HG02840 (cell line): ENCODE measurements around the gene WAC.
"Not testable (repeated sequence)": the region's sequence is repeated elsewhere in the genome, so short reads cannot be mapped to it uniquely, and the experiment has no call there.

Experiments
- ATAC-seq: cut with Tn5 transposase; IDR thresholded peaks from one replicate; pipeline ENCODE4 v1.9.1; 2021; ENCODE audit warnings: mild to moderate bottlenecking, moderate library complexity, moderate number of reproducible peaks; ENCODE audit not compliant: unreplicated experiment, low FRiP score

WAC gene

GRCh38 chr10:28561531-28561930 is 28.6 kb downstream of the WAC start:
- no peak for ATAC-seq

DNA sequence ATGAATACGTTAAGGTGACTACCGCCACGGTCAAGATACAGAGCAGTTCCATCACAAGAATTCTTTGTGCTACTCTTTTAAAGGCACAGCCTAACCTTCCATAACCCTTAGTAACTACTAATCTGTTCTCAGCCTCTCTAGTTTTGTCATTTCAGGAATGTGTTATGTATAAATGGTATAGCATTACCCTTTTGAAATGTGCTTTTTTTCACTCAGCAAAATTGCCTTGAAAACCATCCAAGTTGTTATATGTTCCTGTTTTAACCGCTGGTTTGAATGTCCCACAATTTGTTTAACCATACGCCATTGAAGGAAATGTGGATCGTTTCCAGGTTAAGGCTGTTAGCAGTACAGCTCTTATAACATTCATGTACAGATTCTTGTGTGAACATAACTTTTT is 32.0 kb downstream of the WAC start:
- ATAC-seq, result peak; percentile 46

GRCh38 chr10:28566458-28567015 is 33.6 kb downstream of the WAC start:
- ATAC-seq, result no peak

DNA sequence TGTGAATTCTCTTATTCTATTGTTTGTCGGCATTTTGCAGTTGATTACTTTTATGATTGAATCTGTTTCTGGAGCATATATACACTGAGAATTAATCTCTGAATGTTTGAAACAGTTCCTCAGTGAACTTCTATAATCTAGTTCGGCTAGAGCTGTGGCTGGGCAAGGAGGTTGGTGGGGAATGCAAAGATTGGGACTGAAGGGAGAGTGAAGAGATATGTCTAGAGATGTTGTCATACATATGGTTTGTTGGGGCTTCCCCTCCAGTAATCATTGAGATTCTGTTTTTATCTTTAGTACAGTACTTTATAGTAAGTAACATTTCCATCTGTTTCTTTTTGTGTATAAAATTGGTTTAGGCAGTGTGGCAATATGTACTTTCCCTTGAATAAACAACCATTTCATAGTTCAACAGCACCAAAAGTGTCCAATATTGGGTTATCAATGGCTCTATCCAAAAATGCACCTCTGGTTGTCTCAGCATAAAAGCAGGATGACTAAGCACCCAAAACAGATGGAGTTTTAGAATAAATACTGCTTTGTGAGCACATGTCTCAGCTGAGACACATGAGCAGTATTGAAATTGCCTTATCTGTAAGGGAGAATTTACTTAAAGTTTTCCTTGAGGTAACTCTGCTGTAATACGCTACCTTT is 36.7 kb downstream of the WAC start:
- no peak for ATAC-seq

- no peak for ATAC-seq
Measured at GRCh38 chr10:28570598-28570997, 37.7 kb downstream of the WAC start.

GRCh38 chr10:28571265-28571664 is 38.3 kb downstream of the WAC start:
- no peak for ATAC-seq

DNA sequence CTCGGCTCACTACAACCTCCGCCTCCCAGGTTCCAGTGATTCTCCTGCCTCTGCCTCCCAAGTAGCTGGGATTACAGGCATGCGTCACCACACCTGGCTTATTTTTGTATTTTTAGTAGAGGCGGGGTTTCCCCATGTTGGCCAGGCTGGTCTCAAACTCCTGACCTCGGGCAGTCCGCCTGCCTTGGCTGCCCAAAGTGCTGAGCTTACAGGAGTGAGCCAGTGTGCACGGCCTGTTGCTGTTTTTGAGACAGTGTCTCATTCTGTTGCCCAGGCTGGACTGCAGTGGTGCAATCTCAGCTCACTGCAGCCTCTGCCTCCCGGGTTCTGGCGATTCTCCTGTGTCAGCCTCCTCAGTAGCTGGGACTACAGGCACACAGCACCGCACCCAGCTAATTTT is 41.3 kb downstream of the WAC start:
- not testable (repeated sequence) for ATAC-seq

DNA sequence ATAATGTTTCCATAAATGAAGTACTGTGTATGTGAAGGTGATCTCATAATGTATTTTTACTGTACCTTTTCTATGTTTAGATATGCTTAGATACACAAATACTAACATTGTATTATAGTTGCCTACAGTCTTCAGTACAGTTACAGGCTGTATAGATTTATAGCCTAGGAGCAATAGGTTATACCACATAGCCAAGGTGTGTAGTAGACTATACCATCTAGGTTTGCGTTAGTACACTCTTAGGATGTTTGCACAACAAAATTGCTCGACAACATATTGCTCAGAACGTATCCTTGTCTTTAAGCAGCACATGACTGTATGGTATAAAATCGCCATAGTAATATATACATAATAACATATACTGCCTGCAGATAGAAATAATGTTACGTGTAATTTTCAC is 42.9 kb downstream of the WAC start:
- no peak for ATAC-seq

DNA sequence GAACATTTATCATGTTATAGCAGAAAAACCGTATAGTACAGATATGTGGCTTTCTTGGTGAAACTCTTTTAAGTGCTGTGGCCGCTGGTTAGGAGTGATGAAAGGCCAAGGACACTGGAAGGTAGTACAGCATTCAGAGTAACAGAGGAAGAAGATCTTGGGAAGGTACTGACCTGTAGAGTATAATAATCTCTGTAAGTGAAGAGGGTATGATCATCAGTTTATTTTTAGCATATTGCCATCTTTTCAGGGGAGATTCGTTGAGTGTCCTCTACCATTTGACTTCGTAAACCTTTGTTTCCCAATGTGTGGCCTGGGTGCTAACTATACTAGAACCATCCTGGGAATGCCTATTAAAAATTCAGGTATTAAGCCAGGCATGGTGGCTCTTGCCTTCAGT is 44.6 kb downstream of the WAC start:
- ATAC-seq, result no peak

GRCh38 chr10:28578454-28578853 is 45.5 kb downstream of the WAC start:
- ATAC-seq, result no peak

DNA sequence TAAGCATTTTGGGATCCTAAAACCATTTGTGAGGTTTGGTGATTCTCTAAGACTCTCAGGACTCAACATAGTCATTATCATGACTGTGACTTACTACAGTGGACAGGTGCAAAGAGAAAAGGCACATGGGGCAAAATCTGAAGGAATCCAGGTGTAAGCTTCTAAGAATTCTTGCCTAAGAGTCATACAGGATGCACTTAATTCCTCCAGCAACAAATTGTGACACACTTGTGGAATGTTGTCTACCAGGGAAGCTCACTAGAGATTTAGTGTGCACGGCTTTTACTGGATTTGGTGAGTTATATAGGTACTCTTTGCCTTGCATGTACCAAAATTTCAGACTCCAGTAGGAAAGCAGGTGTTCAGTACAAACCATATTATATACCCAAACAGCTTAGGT is 47.9 kb downstream of the WAC start:
- ATAC-seq, result no peak

DNA sequence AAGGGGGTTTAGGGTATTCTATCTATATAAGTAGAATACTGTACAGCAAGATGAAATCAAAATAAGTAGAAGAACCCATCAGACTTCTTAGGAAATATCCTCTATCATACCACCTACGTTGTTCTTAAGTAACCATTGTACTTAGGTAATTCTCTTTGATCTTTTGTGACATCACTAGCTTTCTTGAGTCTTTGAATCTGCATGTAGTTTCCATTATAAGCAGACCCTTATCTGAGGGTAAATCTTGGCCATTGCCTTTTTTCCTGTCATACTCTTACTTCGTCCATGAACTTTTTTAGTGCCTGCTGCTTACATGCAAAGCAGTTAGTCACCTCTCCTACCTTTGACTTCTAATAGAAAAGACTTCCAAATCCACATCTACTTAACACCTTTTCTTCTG is 49.0 kb downstream of the WAC start:
- ATAC-seq, result no peak

DNA sequence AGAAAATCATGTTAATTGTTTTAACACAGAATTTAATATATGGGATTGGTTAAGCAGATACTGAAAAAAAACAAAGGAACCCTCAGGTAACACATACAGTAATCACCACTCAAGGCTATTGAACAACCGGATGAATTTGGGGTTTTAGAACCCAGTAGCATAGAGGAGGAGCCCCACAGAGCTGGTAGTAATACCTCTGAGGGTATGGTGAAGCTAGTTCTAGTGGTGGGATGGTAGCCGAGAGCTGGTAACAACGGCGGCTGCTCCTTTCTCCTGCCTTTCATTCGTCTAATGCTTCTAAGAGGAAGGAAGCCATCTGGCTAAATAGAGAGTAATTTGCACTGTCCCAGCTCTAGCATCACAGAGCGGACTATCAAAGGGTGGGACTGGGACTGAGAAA is 52.2 kb downstream of the WAC start:
- no peak for ATAC-seq

DNA sequence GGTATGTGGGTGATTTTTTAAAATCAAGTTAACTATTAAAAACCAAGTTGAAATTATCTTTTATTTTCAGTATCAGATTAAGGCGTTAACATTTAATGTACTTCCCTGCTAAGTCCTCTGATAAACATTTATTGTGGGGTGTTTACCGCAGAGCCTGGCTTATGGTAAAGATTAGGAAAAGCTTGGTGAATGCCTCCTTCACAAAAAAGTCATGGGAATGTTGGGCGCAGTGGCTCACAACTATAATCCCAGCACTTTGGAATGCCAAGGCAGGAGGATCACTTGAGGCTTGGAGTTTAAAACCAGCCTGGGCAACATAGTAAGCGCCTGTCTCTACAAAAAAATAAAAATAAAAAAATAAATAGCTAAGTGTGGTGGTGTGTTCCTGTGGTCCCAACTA is 53.3 kb downstream of the WAC start:
- ATAC-seq, result no peak

- no peak for ATAC-seq
Measured at GRCh38 chr10:28587270-28587969, 54.5 kb downstream of the WAC start.

GRCh38 chr10:28587970-28588290 is 55.0 kb downstream of the WAC start:
- no peak for ATAC-seq

DNA sequence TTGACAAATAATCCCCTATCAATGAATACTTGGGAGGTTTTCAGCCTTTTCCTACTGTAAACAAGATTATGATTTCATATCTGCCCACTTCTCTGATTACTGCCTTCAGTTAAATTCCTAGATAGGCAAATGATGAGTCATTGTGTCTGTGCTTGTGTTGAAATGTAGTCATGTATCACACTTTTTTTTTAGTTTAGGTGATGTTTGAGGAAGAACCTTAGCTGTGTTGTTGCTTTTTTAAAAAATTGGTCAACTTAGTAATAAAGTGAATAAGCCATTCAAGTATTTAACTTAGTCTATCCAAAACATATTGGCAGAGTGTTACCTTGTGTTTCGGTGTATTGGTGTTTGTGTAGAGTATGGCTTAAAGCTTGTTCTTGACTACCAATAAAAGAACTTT is 60.0 kb downstream of the WAC start:
- no peak for ATAC-seq

DNA sequence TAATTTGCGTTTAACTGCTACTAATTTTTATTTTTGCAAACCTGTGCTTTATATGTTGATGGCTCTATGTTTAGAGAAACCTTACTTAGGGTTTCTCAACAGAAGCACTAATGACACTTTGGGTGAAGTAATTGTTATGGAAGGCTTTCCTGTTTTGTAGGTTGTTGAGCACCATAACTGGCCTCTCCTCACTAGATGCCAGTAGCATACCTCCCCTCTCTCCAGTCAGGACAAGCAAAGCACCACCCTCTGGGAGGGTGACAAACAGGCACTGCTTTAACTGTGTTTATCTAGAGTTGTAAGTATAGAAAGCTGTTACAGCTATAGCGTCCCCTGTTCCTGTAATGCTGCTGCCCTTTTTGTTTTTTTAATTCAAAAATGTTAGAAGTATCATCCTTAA is 60.9 kb downstream of the WAC start:
- ATAC-seq, result no peak

DNA sequence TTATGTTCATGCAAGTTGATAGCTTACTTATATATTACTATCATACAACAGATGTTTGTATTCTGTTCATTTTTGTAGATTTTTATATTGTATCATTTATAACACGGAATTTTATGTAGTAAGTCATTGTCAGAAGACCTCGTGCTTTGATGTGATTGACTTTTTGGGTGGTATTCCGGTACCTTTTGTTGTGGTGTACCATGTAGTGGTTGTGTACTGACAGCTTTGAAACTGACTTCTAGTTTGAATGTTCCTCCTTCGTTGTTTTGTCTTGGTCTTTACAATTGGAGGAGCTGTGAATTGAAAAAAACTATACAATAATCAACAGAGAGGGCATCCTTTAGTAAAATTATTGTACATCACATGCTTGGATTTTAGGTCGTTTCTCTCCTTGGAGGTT is 61.5 kb downstream of the WAC start:
- no peak for ATAC-seq

DNA sequence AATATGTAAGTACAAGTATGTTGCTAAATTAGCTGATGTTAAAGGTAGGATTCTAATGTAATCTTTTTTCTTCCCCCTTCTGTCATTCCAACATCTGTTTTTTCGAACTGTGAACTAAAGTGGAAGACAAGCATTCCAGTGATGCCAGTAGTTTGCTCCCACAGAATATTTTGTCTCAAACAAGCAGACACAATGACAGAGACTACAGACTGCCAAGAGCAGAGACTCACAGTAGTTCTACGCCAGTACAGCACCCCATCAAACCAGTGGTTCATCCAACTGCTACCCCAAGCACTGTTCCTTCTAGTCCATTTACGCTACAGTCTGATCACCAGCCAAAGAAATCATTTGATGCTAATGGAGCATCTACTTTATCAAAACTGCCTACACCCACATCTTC is 62.7 kb downstream of the WAC start:
- no peak for ATAC-seq

DNA sequence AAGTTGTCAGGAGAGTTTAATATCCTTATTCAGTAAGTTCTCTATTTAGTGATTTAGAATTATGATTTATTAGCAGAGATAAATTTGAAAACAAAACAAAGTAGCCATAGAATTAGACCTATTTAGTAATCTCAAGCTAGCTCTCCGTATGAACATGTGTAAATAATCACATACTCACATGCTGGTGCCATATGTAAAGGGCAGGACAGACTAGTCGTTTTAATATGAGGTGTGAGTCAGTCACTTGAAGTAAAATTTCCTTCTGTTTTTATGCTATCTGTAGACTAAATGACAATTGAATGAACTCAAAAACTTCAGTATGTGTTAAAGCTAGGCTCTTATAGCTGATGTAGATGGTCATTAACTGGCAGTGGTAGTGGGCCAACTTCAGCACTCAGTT is 67.1 kb downstream of the WAC start:
- no peak for ATAC-seq

GRCh38 chr10:28601012-28601411 is 68.1 kb downstream of the WAC start:
- ATAC-seq, result no peak
